ENCODE measurements around the gene PCNX1. TPM values are rescaled to one million over a fixed set of nuclear protein-coding genes. Genes with fewer than 3 reads are reported as not detected.
A peak's percentile ranks its signal among the peaks of the same experiment; 100 is the strongest.

Gene PCNX1
- total and polyA plus RNA-seq, 12 donors, result 11.3 to 196 (median 106) TPM

DNA sequence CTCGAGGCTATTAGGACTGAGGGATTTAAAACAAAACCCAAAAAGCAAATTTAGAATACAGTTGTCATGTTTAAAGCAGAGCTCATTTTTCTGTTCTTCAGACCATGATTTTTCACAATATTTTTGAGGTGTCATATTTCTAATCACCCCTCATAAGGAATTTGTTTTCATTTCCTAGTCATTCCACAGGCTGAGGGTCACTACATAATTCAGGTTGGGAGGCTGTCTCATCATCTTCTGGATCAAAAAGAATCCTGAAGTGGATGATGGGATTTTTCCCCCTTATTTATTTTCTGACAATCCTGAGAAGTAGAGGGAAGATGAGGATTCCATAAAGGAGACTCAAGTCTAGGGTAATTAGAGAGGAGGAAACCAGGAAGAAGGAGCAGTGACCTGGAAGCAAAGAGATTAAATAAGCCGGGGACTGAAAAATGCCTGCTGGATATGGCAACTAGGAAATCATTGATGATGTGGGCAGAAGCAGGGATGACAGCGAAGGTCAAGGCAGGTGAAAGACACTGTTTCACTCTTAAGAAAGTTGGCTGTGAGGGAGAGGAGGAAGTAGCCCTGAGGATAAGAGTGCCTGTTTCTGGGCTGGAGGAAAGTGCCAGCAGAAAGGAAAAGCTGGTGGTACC, 9.0 kb upstream of the PCNX1 start:
- Histone ChIP-seq H3K9me3 (replicated peaks in 1 of 3) (no peaks in the 10 kb centered on the region), H3K36me3 (replicated peaks in 1 of 2) (no peaks in the 10 kb centered on the region), H3K4me1 (replicated peaks in 1 of 2) (peaks cover 4 to 10% of the 10 kb centered on the region in 2 donors), H3K27me3 (no peaks in the 10 kb centered on the region), H3K27ac (no peak overlapping the region), H3K4me3 (no peak overlapping the region)
- intact Hi-C loops (cut with DNase I), result loop anchor here in 1 of 2 donors (10.0 kb wide), 1 partner anchor 73 kb away; no protein-coding TSS in a partner anchor
- no peak for DNase-seq
- TF ChIP-seq, protein P1, sequence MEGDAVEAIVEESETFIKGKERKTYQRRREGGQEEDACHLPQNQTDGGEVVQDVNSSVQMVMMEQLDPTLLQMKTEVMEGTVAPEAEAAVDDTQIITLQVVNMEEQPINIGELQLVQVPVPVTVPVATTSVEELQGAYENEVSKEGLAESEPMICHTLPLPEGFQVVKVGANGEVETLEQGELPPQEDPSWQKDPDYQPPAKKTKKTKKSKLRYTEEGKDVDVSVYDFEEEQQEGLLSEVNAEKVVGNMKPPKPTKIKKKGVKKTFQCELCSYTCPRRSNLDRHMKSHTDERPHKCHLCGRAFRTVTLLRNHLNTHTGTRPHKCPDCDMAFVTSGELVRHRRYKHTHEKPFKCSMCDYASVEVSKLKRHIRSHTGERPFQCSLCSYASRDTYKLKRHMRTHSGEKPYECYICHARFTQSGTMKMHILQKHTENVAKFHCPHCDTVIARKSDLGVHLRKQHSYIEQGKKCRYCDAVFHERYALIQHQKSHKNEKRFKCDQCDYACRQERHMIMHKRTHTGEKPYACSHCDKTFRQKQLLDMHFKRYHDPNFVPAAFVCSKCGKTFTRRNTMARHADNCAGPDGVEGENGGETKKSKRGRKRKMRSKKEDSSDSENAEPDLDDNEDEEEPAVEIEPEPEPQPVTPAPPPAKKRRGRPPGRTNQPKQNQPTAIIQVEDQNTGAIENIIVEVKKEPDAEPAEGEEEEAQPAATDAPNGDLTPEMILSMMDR (IDR thresholded peaks at IDR 0.05), result no peak
- no peak for TF ChIP-seq POLR2A (IDR thresholded peaks at IDR 0.05)
- 79 to 84% (median 81%) methylated on average over 3 of the region's 3 CpGs for WGBS, 4 donors

DNA sequence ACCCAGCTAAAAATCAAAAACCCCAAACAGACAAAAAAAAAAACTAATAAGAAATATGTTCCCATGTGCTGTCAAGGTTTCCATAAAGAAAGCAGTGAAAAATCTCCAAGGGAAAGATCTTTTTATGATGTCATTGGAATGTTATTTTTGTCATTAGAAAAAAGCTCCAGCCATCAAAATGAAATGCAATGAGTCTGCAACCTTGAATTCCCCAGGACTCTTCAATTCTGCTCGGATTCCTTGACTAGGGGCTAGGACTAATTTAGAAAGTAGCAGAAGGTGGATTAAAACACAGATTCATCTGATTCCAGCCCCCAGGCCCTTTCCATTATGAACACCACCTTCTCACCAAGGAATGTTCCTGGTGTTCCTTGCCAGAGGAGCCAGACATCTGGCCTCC, 6.0 kb upstream of the PCNX1 start:
- Histone ChIP-seq H3K27ac (peak overlapping the region in 1 of 5 donors; percentile 76), H3K36me3 (replicated peaks in 1 of 2) (no peaks in the 10 kb centered on the region), H3K4me1 (replicated peaks in 1 of 2) (peaks cover 4 to 32% of the 10 kb centered on the region in 2 donors), H3K4me3 (no peak overlapping the region), H3K27me3 (no peaks in the 10 kb centered on the region), H3K9me3 (replicated peaks in 1 of 3) (no peaks in the 10 kb centered on the region)
- intact Hi-C loops (cut with DNase I), result loop anchor here in 1 of 2 donors (10.0 kb wide), 1 partner anchor 74 kb away; no protein-coding TSS in a partner anchor
- TF ChIP-seq POLR2A (IDR thresholded peaks at IDR 0.05), result peak in 1 of 2 donors; percentile 14
- TF ChIP-seq, protein P1 (IDR thresholded peaks at IDR 0.05), result no peak
- 27 to 42% (median 35%) methylated on average over 1 of the region's 1 CpG for WGBS, 4 donors
- DNase-seq, result no peak

DNA sequence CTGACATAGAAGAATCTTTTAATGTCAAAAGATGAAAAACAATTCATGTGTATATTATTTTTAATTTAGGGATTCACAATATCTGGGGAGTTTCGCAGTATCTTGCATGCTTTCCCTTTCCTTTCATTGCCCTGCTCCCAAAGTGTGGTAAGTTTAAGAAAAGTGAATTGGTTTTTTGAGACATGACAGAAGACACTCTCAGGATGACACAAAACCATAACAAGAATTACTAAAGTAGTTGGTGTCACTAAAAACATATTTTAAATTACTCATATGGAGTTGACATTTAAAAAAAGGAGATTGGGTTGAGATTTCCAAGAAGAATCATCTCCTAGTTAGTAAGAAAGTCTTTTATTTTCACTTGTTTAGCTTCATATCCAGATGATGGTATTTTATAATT, 5.1 kb upstream of the PCNX1 start:
- Histone ChIP-seq H3K27me3 (no peaks in the 10 kb centered on the region), H3K9me3 (replicated peaks in 1 of 3) (no peaks in the 10 kb centered on the region), H3K4me3 (no peak overlapping the region), H3K4me1 (replicated peaks in 1 of 2) (peaks cover 11 to 39% of the 10 kb centered on the region in 2 donors), H3K27ac (no peak overlapping the region), H3K36me3 (replicated peaks in 1 of 2) (no peaks in the 10 kb centered on the region)
- no peak for DNase-seq
- intact Hi-C loops (cut with DNase I), result loop anchor here in 1 of 2 donors (10.0 kb wide), 1 partner anchor 73 kb away; no protein-coding TSS in a partner anchor
- TF ChIP-seq, protein P1 (IDR thresholded peaks at IDR 0.05), result no peak
- no peak for TF ChIP-seq POLR2A (IDR thresholded peaks at IDR 0.05)
- WGBS, 4 donors, result 88 to 100% (median 95%) methylated on average over 1 of the region's 1 CpG

DNA sequence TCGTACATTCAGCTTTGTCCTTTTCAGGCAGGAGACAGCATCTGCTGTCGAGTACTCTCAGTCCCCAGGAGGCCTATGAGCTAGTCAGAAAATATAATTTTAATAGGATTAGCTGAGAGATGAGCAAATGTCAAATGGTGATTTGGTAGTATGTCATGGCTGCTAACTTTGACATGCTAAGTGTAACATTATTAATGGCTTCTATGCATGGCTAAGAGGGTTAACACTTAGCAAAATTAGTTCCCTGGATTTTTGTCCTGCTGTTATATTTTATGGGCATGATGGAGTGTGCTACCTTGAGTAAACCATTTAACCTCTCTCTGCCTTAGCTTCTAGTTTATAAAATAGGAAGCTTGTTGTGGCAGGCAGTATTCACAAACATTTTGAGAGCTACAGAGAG, 2.9 kb upstream of the PCNX1 start:
- Histone ChIP-seq H3K27ac (peak overlapping the region in 3 of 5 donors; percentile 40 to 74 (median 68)), H3K36me3 (replicated peaks in 1 of 2) (no peaks in the 10 kb centered on the region), H3K4me3 (no peak overlapping the region), H3K27me3 (no peaks in the 10 kb centered on the region), H3K4me1 (replicated peaks in 1 of 2) (peaks cover 11 to 46% of the 10 kb centered on the region in 2 donors), H3K9me3 (replicated peaks in 1 of 3) (no peaks in the 10 kb centered on the region)
- no peak for TF ChIP-seq POLR2A (IDR thresholded peaks at IDR 0.05)
- WGBS, 4 donors, result 83 to 94% (median 88%) methylated on average over 2 of the region's 2 CpGs
- intact Hi-C loops (cut with DNase I), result loop anchor here in 1 of 2 donors (10.0 kb wide), 1 partner anchor 70 kb away; no protein-coding TSS in a partner anchor
- no peak for DNase-seq

Measured in adrenal gland (tissue), 12 donors.